ENCODE results near the gene HTR1B. TPM values are rescaled to one million over a fixed set of nuclear protein-coding genes. Genes with fewer than 3 reads are reported as not detected.

HTR1B gene
- total RNA-seq, 1 donor from 2014 or later = 0.18 TPM

DNA sequence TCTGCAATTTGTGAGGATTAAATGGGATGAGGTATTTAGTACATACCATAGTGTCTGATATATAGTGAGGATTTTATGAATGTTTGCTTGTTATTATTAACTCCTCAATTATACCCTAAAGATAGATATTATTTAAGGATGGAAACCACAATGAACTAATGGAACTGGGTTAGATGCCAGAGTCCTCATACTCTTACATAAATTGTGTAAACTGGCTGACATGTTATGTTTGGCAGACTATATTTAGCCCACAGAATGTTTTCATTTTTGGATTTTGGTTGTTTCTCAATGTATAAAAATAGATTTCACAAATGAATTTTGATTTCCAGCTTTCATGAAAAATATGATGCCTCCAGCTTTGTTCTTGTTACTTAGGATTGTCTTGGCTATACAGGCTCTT, 37.6 kb downstream of the HTR1B start:
- ATAC-seq (no peak), DNase-seq (no peak)
- H3K4me3 ChIP-seq = no peak overlapping the region
- no peaks in the 10 kb centered on the region for H3K9me3 ChIP-seq
- no peaks in the 10 kb centered on the region for H3K36me3 ChIP-seq
- intact Hi-C loops (cut with DNase I) = no loop called here
- H3K27me3 ChIP-seq (ENCODE audit: low read depth) = no peaks in the 10 kb centered on the region
- no peak for TF ChIP-seq CTCF (IDR thresholded peaks at IDR 0.05)
- no peak overlapping the region for H3K27ac ChIP-seq
- no peaks in the 10 kb centered on the region for H3K4me1 ChIP-seq

DNA sequence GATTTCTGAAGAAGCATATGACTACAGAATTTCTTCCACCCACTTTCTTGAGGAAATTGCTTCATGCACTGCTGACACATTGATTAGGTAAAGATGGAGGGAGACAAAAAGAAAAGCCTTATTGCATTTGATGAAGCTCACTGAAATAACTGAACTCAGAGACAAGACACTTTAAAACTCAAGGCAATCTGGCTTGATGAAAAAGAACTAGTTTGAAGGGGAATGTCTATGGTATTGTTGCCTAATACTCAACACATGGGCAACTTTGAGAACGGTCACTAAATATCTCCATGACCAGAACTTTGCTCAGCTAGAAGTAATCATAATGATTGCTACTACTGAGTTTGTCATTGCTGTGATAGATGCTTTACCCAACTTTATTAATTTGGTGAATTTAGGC, 38.1 kb downstream of the HTR1B start:
- intact Hi-C loops (cut with DNase I) = no loop called here
- Histone ChIP-seq H3K9me3 (no peaks in the 10 kb centered on the region), H3K4me3 (no peak overlapping the region), H3K27ac (no peak overlapping the region), H3K36me3 (no peaks in the 10 kb centered on the region), H3K27me3 (ENCODE audit: low read depth) (no peaks in the 10 kb centered on the region), H3K4me1 (no peaks in the 10 kb centered on the region)
- ATAC-seq (no peak), DNase-seq (no peak)
- TF ChIP-seq CTCF (IDR thresholded peaks at IDR 0.05) = no peak

DNA sequence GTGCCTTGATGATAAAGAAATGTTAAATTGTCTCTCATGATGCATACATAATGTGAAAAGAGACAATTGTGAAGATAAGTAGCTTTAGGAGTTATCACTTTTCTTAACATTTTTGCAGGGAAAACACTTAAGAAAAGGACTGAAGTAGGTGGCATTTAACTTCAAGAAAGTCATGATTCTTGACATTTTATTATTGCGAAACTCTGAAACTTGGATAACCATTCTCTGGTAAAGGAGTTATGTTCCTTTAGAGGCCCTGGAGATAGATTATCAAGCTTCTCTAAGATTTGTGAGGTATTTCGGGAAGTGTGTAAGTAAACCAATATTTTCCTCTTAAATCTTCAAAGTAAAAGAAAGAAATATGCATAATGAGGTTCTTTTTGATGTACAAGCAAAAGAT, 38.5 kb downstream of the HTR1B start:
- H3K9me3 ChIP-seq = no peaks in the 10 kb centered on the region
- H3K27ac ChIP-seq = no peak overlapping the region
- no peaks in the 10 kb centered on the region for H3K27me3 ChIP-seq (ENCODE audit: low read depth)
- ATAC-seq = no peak
- H3K4me1 ChIP-seq = no peaks in the 10 kb centered on the region
- DNase-seq = no peak
- TF ChIP-seq CTCF (IDR thresholded peaks at IDR 0.05) = no peak
- intact Hi-C loops (cut with DNase I) = no loop called here
- H3K36me3 ChIP-seq = no peaks in the 10 kb centered on the region
- H3K4me3 ChIP-seq = no peak overlapping the region

DNA sequence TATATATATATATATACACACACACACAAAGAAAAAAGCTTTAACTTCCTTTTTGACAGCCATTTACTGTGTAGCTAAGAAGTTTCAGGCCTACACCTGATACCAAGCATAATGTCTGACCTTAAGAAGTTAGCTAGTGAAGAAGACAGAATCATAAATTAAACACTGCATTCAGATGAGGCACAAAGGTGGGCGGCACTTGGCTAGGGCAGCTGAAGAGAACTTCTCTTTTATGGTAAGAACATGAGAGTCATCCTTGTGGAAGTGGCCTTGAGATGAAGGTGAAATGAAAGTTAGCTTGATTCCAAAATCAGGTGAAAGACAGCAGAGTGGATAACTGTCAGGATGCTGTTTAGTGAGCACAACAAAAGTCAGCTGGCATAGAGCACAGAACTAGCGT, 46.5 kb downstream of the HTR1B start:
- TF ChIP-seq CTCF (IDR thresholded peaks at IDR 0.05) = no peak
- DNase-seq (no peak), ATAC-seq (no peak)
- Histone ChIP-seq H3K27ac (no peak overlapping the region), H3K9me3 (no peaks in the 10 kb centered on the region), H3K27me3 (ENCODE audit: low read depth) (no peaks in the 10 kb centered on the region), H3K4me1 (no peaks in the 10 kb centered on the region), H3K4me3 (no peak overlapping the region), H3K36me3 (no peaks in the 10 kb centered on the region)
- intact Hi-C loops (cut with DNase I) = no loop called here

DNA sequence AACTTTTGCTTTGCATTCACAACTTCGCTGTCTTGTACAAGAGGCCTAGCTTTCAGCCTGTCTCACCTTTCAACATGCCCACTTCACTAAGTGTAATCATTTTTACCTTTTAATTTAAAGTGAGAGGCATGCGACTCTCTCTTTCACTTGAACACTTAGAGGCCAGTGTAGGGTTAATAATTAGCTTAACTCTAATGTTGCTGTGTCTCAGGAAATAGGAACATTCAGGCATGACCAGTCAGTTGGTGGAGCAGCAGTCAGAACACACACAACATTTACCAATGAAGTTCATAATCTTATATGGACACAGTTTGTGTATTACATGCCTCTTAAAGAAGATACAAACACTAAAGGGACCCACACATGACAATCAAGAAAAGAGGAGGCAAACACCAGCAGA, 47.6 kb downstream of the HTR1B start:
- DNase-seq (no peak), ATAC-seq (no peak)
- no peak overlapping the region for H3K27ac ChIP-seq
- no peaks in the 10 kb centered on the region for H3K9me3 ChIP-seq
- TF ChIP-seq CTCF (IDR thresholded peaks at IDR 0.05) = no peak
- intact Hi-C loops (cut with DNase I) = no loop called here
- no peaks in the 10 kb centered on the region for H3K4me1 ChIP-seq
- H3K27me3 ChIP-seq (ENCODE audit: low read depth) = no peaks in the 10 kb centered on the region
- H3K36me3 ChIP-seq = no peaks in the 10 kb centered on the region
- no peak overlapping the region for H3K4me3 ChIP-seq

Other genes starting within 250 kb of the HTR1B start
- gene MEI4, start 189.5 kb upstream of the HTR1B start, total RNA-seq = not detected